ENCODE results near the gene PTGR2.

Gene PTGR2

GRCh38 chr14:73924337-73924736, 72.7 kb downstream of the PTGR2 start:
- no peaks in the 10 kb centered on the region for H3K9me3 Mint-ChIP-seq
- CTCF ChIA-PET, result interaction anchor here (0.6 kb wide), 1 partner anchor 176 kb away, joined by 3 read pairs; no protein-coding TSS in a partner anchor
- H3K4me3 Mint-ChIP-seq, result no peak overlapping the region

More at GRCh38 chr14:73924337-73924736, 72.7 kb downstream of the PTGR2 start:
- Mint-ChIP-seq H3K36me3 (peaks cover 61% of the 10 kb centered on the region), H3K4me1 (no peaks in the 10 kb centered on the region), H3K27ac (no peak overlapping the region), H3K27me3 (no peaks in the 10 kb centered on the region)
- no peak for DNase-seq
